CD4-positive, alpha-beta T cell (primary cell): ENCODE results near the gene ARMC7. TPM values are rescaled to one million over a fixed set of nuclear protein-coding genes. Genes with fewer than 3 reads are reported as not detected.
A peak's percentile ranks its signal among the peaks of the same experiment; 100 is the strongest.

Source experiments
- ATAC-seq: fragments of 200-7000 bp; cut with Tn5 transposase; one replicate; pipeline ENCODE4 v1.10.0; 2022; ENCODE audit warnings: mild to moderate bottlenecking; ENCODE audit not compliant: poor library complexity
- CTCF ChIA-PET: fragments of 350-600 bp; sonication (Branson Sonifier 250); formaldehyde crosslinking; loops from one replicate; lab custom pipeline; 2021; ENCODE audit warnings: antibody characterized with exemption, inconsistent platforms; lab: Charles Lee
- POLR2A ChIA-PET: fragments of 350-600 bp; sonication (Branson Sonifier 250); formaldehyde crosslinking; loops from one replicate; lab custom pipeline; 2021; ENCODE audit warnings: antibody characterized with exemption, inconsistent platforms; lab: Charles Lee
- DNase-seq, 14 experiments: peaks; one replicate each; pipeline ENCODE4 v3.0.0-alpha.2; 2013 to 2020; ENCODE audit warnings: mixed read lengths in 2 of 14
- H3K27ac ChIP-seq, 2 donors: one replicate each; pipeline versions ENCODE4 v1.5.1 to v1.7.0; 2013; ENCODE audit warnings: low read length in 2 of 2, low read depth in 1 of 2, mild to moderate bottlenecking in 1 of 2
- H3K27me3 ChIP-seq, 2 experiments: 1 replicate in 1 of 2; 2 replicates in 1 of 2; pipeline versions ENCODE4 v1.6.1 to v1.7.0; 2013; ENCODE audit warnings: low read length in 2 of 2, control low read depth in 1 of 2, mild to moderate bottlenecking in 1 of 2, moderate library complexity in 1 of 2; ENCODE audit not compliant: insufficient read depth in 2 of 2, control insufficient read depth in 1 of 2
- H3K36me3 ChIP-seq: one replicate; pipeline ENCODE4 v1.6.1; 2013; ENCODE audit warnings: low read length, control low read depth; ENCODE audit not compliant: insufficient read depth
- H3K4me1 ChIP-seq: one replicate; pipeline ENCODE4 v1.6.1; 2013; ENCODE audit warnings: low read length, control low read depth; ENCODE audit not compliant: insufficient read depth
- H3K4me3 ChIP-seq: one replicate; pipeline ENCODE4 v1.5.1; 2013; ENCODE audit warnings: mild to moderate bottlenecking, low read length, moderate library complexity
- H3K9me3 ChIP-seq, 2 experiments: 1 replicate in 1 of 2; 2 replicates in 1 of 2; pipeline versions ENCODE4 v1.6.1 to v1.7.0; 2013; ENCODE audit warnings: low read length in 2 of 2, mild to moderate bottlenecking in 2 of 2, control low read depth in 1 of 2, moderate library complexity in 1 of 2; ENCODE audit not compliant: control insufficient read depth in 1 of 2, insufficient read depth in 1 of 2
- H3K27ac Mint-ChIP-seq: one replicate; pipeline ENCODE4 v1.8.0; 2020; ENCODE audit warnings: mixed read lengths
- H3K27me3 Mint-ChIP-seq: one replicate; pipeline ENCODE4 v1.8.0; 2021; ENCODE audit warnings: mixed read lengths
- H3K36me3 Mint-ChIP-seq: one replicate; pipeline ENCODE4 v1.8.0; 2021; ENCODE audit warnings: low read depth, mixed read lengths
- H3K4me1 Mint-ChIP-seq: one replicate; pipeline ENCODE4 v1.8.0; 2021; ENCODE audit warnings: low read depth, mixed read lengths
- H3K4me3 Mint-ChIP-seq: one replicate; pipeline ENCODE4 v1.8.0; 2020; ENCODE audit warnings: mild to moderate bottlenecking, mixed read lengths
- H3K9me3 Mint-ChIP-seq: one replicate; pipeline ENCODE4 v1.8.0; 2020; ENCODE audit warnings: mixed read lengths
- intact Hi-C, 2 experiments: fragments of 100-400 bp; cut with DNase I in 1 of 2; cut with micrococcal nuclease in 1 of 2; formaldehyde crosslinking; loops; one replicate each; pipeline versions ENCODE4 v1.15.1 to v1.9.0; 2023 to 2025; cut with DNase I, micrococcal nuclease
- total RNA-seq, 174 experiments: library from RNA in 2 of 174; stranded (reverse) in 2 of 174; gene quantifications; one replicate each; pipeline ENCODE4 v1.2.3 and lab custom pipeline; 2021 to 2026
- TF ChIP-seq, protein P1 (sequence below): fragments of 200-600 bp; IDR thresholded peaks from one replicate; pipeline ENCODE4 v1.8.0; 2022; ENCODE audit warnings: antibody characterized with exemption, mild to moderate bottlenecking

Gene ARMC7
- total RNA-seq, 2 experiments from 2014 or later = 4.1 to 4.8 TPM

- Histone ChIP-seq H3K4me3 (no peak overlapping the region), H3K4me1 (no peaks in the 10 kb centered on the region), H3K9me3 (no peaks in the 10 kb centered on the region), H3K27ac (no peak overlapping the region), H3K27me3 (no peaks in the 10 kb centered on the region), H3K36me3 (peaks cover 13% of the 10 kb centered on the region)
- H3K27me3 Mint-ChIP-seq = no peaks in the 10 kb centered on the region
- DNase-seq (peak in 2 of 14 experiments; percentile 57 to 61), ATAC-seq (no peak)
- H3K4me1 Mint-ChIP-seq = no peaks in the 10 kb centered on the region
- intact Hi-C loops = no loop called here
- ChIA-PET CTCF (no interaction called here), POLR2A (interaction anchor here (0.7 kb wide), 1 partner anchor 25 kb away, joined by 3 read pairs; no protein-coding TSS in a partner anchor)
- no peak overlapping the region for H3K4me3 Mint-ChIP-seq
- TF ChIP-seq, protein P1, sequence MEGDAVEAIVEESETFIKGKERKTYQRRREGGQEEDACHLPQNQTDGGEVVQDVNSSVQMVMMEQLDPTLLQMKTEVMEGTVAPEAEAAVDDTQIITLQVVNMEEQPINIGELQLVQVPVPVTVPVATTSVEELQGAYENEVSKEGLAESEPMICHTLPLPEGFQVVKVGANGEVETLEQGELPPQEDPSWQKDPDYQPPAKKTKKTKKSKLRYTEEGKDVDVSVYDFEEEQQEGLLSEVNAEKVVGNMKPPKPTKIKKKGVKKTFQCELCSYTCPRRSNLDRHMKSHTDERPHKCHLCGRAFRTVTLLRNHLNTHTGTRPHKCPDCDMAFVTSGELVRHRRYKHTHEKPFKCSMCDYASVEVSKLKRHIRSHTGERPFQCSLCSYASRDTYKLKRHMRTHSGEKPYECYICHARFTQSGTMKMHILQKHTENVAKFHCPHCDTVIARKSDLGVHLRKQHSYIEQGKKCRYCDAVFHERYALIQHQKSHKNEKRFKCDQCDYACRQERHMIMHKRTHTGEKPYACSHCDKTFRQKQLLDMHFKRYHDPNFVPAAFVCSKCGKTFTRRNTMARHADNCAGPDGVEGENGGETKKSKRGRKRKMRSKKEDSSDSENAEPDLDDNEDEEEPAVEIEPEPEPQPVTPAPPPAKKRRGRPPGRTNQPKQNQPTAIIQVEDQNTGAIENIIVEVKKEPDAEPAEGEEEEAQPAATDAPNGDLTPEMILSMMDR = no peak
- H3K36me3 Mint-ChIP-seq = peaks cover 6% of the 10 kb centered on the region
- H3K9me3 Mint-ChIP-seq = no peaks in the 10 kb centered on the region
- H3K27ac Mint-ChIP-seq = no peak overlapping the region
Observed at GRCh38 chr17:75102385-75102821, 7.4 kb upstream of the ARMC7 start.

DNA sequence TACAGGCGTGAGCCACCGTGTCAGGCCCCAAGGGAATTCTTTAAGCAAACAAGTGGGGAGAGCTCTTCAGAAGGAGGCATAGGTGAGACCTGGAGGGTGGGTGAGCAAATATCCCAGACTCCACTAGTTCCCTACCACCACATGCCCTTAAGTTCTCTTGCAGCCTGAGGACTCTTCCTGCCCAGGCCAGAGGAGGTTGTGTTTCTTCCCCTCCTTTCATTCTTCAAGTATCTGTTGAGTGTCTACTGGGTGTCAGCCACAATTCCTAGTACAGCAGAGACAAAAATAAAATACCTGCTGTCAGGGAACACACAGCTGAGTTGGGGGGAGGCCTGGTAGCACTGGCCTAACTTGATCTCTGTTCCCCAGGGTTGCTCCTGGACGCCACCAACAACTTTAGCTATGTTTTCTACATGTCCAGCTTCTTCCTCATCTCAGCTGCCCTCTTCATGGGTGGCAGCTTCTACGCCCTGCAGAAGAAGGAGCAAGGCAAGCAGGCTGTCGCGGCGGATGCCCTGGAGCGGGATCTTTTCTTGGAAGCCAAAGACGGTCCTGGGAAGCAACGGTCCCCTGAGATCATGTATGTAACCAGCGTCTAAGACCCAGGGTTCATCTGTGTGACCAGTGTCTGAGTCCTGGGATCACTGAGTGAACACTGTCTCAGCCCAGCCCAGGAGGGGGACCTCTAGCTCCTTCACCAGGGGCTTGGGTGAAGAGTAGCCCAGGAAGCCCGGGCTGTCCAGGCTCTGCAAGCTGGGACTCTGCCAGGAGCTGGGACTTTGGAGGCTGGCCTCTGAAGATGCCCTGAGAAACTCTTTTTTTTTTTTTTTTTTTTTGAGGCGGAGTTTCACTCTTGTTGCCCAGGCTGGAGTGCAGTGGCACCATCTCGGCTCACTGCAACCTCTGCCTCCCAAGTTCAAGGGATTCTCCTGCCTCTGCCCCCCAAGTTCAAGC, 5.9 kb upstream of the ARMC7 start:
- Histone ChIP-seq H3K27me3 (no peaks in the 10 kb centered on the region), H3K4me1 (peaks cover 4% of the 10 kb centered on the region), H3K9me3 (no peaks in the 10 kb centered on the region), H3K27ac (no peak overlapping the region), H3K4me3 (no peak overlapping the region), H3K36me3 (peaks cover 9% of the 10 kb centered on the region)
- Mint-ChIP-seq H3K27ac (no peak overlapping the region), H3K36me3 (peaks cover 6% of the 10 kb centered on the region), H3K27me3 (no peaks in the 10 kb centered on the region), H3K4me3 (no peak overlapping the region), H3K9me3 (no peaks in the 10 kb centered on the region), H3K4me1 (peaks cover 5% of the 10 kb centered on the region)
- POLR2A ChIA-PET = interaction anchor here (0.9 kb wide), 1 partner anchor 44 kb away, joined by 3 read pairs; no protein-coding TSS in a partner anchor
- TF ChIP-seq, protein P1 = no peak
- intact Hi-C loops = no loop called here
- DNase-seq (no peak), ATAC-seq (no peak)
- CTCF ChIA-PET = interaction anchor here (0.6 kb wide), 1 partner anchor 24 kb away, joined by 4 read pairs; no protein-coding TSS in a partner anchor

- Histone ChIP-seq H3K27ac (no peak overlapping the region), H3K9me3 (no peaks in the 10 kb centered on the region), H3K36me3 (peaks cover 6% of the 10 kb centered on the region), H3K4me1 (peaks cover 14% of the 10 kb centered on the region), H3K27me3 (no peaks in the 10 kb centered on the region), H3K4me3 (no peak overlapping the region)
- H3K4me3 Mint-ChIP-seq = no peak overlapping the region
- H3K36me3 Mint-ChIP-seq = peaks cover 6% of the 10 kb centered on the region
- H3K27ac Mint-ChIP-seq = no peak overlapping the region
- intact Hi-C loops = loop anchor here in 1 of 2 experiments (5.0 kb wide), 1 partner anchor 43 kb away; no protein-coding TSS in a partner anchor
- DNase-seq (peak in 1 of 14 experiments; percentile 56), ATAC-seq (no peak)
- TF ChIP-seq, protein P1 = peak; percentile 39
- peaks cover 10% of the 10 kb centered on the region for H3K4me1 Mint-ChIP-seq
- POLR2A ChIA-PET = interaction anchor here (1.3 kb wide), 1 partner anchor 9 kb away, joined by 3 read pairs; no protein-coding TSS in a partner anchor
- no peaks in the 10 kb centered on the region for H3K27me3 Mint-ChIP-seq
- H3K9me3 Mint-ChIP-seq = no peaks in the 10 kb centered on the region
- CTCF ChIA-PET = interaction anchor here (0.7 to 2.3 kb wide), 4 partner anchors 8 to 96 kb away, joined by 3 to 10 read pairs (median 4); no protein-coding TSS in a partner anchor
Observed at GRCh38 chr17:75105126-75106080, 4.4 kb upstream of the ARMC7 start.
